ENCODE results near the gene ACSM2A.
"Not testable (repeated sequence)": the region's sequence is repeated elsewhere in the genome, so short reads cannot be mapped to it uniquely, and the experiment has no call there.

Gene ACSM2A

DNA sequence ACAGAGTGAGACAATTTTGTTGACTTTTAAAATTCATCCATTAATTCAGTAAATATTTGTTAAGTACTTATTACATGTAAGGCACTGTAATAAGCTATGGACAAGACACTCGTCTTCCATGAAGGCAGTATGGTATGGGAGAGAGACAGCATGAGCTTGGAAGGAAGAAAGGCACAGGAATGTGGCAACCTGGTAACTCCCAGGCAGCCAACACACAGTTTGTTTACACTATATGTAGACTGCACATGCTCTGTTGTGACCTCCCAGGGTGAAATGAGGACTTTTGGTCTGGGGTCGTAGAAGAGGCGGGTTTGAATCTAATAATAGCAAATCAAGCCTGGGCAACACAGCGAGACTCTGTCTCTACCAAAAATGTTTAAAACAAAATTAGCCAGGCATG, 9.0 kb downstream of the ACSM2A start:
- not testable (repeated sequence) for DNase-seq

DNA sequence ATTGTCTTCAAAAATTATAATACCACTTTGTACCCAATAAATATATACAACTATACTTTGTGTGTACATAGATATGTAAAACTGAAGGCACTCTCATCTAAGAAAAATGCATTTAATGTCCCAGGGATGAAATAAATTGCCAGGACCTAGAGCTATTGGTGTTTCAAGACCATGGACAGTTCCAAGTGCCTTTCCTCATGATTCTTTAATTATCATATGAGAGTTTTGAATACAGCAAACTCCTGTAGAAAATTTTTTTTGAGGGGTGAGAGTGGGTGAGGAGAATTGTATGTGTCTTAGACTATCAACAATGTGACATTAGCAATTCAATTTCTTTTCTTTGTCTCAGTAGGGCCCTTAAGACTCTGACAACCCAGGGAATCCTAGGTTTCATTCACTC, 17.6 kb downstream of the ACSM2A start:
- not testable (repeated sequence) for DNase-seq

DNA sequence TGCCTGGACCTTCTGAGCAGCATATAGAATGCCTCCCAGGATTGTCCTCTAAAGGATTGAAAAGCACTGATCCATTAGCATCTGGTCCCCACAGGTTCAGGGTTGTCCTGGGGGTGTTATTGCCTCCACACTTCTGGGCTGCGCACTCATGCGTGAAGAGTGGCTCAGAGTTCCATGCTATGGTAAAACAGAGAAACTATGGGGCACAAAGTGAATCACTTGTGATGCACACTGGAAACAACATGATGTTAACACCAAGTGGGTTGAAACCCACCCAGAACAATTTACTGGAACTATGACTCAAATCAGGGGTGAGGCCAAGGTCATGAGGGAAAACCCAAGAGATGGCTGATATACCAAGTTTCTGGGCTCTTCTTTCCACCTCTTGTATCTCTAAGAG, 18.6 kb downstream of the ACSM2A start:
- DNase-seq, result not testable (repeated sequence)

DNA sequence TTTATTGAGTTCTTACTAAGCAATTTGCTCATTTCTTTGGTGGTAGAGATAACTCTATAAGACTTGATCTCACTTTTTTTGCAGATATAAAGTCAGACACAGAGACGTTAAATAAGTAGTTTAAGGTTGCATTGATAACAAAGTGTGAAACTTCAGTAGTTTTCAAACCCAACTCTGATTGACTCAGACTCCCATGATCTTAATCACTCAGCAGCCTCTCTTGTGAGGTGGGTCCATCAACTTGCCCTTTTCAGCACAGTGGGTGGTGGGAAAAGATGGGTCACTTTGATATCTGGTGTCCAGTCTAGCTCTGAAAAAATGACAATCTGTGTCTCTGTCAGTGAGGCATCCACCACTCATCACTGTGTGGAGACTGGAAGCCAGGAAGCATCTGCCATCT, 19.4 kb downstream of the ACSM2A start:
- not testable (repeated sequence) for DNase-seq

DNA sequence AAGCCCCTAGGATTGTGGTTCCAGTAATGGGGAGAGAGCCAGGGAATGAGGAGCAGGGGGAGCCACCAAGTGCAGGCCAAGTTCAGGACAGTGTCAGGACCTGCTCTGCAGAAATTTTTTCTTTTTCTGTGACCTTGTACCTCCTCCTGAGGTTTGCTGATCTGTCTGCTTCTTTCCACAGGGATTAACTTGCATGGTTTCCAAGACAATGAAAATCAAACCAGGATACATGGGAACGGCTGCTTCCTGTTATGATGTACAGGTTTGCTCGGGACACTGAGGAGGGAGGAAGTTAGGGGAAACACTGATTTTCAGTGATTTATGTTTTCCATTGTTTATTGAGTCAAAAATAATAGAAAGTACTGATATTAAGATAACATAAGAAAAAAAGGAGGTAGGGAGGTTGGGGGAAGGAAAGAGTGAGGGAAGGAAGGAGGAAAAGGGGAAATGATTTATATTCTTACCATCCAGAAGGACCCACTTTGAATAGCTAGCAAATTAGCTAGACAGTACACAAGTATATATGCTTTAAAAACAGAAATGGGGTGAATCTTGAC, 25.9 kb downstream of the ACSM2A start:
- not testable (repeated sequence) for DNase-seq

DNA sequence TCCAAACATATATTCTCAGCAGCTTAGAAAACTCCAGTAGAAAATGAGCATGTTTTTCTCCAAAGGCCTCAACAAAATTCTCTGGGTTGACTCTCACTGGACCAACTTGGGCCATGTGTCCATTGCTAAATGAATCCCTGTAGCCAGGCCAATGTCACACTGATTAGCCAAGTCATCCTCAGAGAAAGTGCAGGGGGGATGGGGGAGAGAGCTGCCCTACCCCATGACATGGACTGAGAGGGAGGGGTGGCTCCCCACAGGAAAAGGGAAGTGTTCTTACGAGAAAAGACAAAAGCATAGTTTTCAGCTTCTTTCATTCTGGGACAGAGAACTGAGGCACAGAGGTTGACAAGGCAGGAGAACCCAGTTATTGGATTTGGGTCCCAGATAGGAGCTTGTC, 32.7 kb downstream of the ACSM2A start:
- not testable (repeated sequence) for DNase-seq

DNA sequence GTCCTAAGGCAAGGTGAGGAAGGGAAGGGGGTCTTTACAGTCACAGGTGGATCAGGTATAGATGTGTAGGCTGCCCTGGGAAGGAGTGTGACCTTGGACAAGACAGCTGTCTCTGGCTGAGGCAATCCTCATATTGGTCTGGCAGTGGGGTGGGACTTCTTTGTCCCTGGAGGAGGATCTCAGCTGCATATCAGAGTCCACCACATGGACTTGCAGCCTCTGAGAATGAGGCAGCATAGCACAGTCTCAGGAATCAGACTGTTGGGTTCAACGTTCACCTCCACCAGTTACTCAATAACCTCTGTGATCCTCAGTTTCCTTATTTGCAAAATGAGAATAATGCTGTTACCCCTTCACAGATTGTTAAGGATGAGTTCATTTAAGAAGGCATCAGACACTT, 33.4 kb downstream of the ACSM2A start:
- DNase-seq, result no peak

DNA sequence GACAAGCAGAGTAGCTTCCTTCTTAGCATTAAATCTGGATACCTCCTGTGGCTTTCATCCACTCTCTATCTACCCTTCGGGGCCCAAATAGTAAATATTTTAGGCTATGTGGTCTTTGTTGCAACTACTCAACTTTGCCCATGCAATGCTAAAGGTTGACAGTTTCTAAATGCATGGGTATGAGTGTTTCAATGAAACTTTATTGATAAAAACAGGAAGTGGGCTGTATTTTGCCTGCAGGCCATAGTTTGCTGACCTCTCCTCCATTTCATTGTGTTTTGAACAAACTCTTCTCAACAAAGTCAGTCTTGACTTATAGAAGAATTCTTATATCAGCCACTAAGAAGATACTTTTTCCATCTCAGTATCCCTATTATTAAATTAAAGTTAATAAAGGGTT, 34.1 kb downstream of the ACSM2A start:
- no peak for DNase-seq

DNA sequence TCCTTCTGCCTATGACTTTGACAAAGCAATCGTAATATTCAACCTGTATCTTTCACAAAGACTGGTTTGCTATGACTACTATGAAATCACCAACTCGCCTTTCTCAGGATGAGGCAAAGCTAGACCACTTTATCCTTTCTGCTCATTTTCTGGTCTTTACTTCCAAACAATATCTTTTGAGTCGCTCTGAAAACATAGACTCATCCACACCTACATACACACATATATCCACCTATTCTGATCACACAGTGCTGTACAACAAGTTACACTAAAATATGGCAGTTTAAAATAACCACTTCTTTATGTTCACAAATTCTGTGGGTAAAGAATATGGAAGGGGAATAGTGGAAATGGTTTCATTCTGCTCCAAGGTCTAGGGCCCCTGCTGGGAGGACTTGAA, 39.7 kb downstream of the ACSM2A start:
- DNase-seq, result not testable (repeated sequence)

DNA sequence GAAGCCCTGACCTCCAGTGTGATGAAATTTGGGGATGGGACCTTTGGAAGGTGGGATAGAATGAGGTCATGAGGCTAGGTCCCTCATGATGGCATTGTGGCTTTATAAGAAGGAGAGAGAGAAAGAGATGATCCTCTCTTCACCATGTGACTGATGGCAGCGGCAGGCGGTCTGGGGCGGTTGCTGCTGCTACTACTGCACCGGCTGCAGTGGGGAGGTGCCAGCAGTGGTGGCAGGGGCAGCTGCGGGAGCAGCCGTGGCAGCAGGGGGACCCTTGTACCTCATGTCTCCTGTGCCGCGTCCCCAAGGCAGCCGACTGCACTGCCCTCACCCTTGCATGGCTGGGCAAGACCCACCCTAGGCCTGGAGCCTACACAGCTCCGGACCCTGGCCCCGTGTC, 40.1 kb downstream of the ACSM2A start:
- not testable (repeated sequence) for DNase-seq

DNA sequence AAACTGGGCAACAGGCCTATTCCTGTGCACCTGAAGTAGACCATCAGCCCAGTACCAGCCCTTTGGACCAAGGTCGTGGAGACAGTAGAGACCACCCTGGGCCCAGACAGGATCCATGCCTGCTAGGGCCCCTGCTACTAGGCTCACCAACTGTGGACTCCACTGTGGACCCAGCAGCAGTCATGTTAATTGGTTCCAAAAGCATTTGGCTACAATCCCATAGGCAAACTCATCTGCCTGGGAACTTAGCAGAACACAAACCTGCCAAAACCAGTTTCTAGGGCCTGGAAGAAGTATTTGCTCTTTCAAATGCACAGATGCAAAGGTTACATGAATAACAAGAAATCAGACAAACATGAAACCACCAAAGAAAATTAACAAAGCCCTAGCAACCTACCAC, 53.1 kb downstream of the ACSM2A start:
- no peak for DNase-seq

DNA sequence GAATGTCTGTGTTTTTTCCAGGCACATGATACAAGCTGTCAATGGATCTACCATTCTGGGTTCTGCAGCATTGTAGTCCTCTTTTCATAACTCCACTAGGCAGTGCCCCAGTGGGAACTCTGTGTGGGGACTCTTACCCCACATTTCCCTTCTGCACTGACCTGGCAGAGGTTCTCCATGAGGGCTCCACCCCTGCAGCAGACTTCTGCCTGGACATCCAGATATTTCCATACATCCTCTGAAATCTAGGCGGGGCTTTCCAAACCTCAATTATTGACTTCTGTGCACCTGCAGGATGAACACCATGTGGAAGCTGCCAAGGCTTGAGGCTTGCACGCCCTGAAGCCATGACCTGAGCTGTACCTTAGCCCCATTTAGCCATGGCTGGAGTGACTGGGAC, 56.0 kb downstream of the ACSM2A start:
- DNase-seq, result no peak

DNA sequence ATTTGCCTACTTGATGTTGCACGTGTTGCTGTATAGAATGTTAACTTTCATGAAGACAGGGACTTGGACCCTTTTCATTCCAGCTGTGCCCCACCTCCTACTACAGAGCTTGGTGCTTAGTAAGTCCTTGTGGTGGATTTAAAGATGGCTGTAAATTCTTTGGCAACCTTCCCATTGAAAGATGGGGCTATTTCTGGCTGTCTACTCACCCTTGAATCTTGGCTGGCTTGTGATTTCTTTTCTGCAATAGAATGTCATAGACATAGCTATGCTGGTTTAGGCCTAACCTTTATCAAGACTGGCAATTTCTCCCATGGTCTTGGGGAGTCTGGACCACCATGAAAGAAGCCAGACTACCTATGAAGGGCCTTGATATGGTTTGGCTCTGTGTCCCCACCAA, 59.0 kb downstream of the ACSM2A start:
- no peak for DNase-seq

DNA sequence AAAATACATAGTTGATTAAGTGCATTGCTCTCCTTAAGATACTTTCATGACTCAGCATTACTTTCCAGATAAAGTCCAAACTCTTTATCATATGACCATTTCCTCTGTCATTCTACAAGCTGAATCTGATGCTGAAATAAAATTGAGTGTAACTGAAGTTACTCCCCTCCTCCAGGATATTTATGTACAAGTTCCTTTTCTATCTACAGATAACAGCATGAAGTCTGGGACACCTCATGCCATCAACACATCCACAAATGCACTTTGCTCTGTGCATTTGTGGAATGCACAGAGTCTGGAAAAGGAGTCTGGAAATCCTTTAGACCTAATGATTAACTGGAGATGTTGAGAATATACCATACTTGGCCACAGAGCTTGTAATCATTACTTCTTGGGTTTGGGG, 64.4 kb downstream of the ACSM2A start:
- no peak for DNase-seq

DNA sequence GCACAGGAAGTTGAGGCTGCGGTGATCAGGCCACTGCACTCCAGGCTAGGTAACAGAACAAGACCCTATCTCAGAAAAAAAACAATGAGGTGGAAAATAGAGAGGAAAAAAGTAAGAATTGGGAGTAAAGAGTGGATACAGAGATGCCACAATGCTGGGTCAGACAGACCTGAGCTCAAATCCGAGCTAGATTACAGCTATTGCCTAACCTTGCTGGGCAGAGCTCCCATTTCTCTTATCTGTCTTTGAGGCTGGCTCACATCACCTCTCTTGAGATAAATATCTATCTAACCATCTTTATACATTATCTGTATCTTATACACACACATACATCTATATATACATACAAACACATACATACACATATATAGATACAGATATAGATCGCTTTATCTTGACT, 65.8 kb downstream of the ACSM2A start:
- DNase-seq, result no peak

DNA sequence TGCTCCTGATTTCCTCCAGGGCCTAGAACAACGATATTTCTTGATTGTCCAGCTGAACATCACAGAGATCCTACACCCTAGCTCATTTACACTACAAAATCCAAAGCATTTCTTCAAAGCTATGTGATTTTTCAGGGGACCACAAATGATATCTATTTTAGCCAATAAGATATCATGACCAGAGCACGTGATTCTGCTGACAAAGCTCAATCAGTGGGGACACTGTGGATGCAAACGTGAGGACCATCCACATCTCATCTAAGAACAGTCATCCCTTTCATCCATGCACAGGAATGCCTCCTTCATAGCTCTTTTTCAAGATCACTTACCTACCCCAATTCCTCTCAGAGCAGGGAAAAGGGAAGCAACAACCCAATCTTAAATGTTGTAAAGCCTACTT, 67.9 kb downstream of the ACSM2A start:
- no peak for DNase-seq

DNA sequence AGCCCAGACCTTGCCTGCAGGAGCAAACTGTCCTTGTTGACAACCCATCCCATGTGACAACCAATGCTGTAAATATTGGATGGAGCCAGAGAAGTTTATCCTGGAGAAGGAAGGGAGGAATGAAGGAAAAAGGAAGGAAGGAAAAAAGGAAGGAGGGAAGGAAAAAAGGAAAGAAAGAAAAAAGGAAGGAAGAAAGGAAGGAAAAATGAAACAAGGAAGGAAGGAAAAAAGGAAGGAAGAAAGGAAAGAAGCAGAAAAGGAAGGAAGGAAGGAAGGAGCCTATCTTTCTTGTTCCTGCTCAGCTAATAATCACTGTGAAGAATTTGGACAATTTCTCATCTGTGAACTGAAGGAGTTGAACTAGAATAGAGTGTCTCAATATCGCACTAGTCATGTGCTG, 68.8 kb downstream of the ACSM2A start:
- DNase-seq, result no peak

DNA sequence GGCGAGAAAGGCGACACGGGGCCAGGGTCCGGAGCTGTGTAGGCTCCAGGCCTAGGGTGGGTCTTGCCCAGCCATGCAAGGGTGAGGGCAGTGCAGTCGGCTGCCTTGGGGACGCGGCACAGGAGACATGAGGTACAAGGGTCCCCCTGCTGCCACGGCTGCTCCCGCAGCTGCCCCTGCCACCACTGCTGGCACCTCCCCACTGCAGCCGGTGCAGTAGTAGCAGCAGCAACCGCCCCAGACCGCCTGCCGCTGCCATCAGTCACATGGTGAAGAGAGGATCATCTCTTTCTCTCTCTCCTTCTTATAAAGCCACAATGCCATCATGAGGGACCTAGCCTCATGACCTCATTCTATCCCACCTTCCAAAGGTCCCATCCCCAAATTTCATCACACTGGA, 80.5 kb downstream of the ACSM2A start:
- DNase-seq, result not testable (repeated sequence)

DNA sequence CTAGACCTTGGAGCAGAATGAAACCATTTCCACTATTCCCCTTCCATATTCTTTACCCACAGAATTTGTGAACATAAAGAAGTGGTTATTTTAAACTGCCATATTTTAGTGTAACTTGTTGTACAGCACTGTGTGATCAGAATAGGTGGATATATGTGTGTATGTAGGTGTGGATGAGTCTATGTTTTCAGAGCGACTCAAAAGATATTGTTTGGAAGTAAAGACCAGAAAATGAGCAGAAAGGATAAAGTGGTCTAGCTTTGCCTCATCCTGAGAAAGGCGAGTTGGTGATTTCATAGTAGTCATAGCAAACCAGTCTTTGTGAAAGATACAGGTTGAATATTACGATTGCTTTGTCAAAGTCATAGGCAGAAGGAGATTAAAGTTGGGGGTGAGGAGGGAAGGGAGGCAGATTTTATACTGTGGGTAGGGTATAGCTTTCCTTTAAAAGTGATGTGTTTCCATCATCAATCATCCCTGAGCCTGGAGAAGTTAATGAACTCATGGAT, 81.0 kb downstream of the ACSM2A start:
- DNase-seq, result not testable (repeated sequence)

DNA sequence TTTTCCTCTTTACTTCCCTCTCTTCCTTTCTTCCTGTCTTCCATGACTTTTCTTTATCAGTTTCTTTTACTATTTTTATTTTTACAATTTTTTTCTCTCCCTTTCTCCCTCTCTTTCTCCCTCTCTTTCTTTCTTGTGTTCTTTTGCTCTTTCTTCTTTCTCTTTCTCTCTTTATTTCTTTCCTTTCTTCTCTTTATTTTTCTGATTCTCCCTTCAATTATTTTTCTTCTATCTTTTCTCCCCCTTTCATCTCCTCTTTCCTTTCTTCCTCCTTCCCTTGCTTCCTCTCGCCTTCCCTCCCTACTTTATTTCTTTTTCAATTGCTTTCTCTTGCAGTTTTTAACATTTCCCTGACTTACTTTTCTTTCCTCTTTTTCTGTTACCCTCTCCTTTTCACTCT, 85.3 kb downstream of the ACSM2A start:
- DNase-seq, result not testable (repeated sequence)
